GM19328 (cell line): ENCODE measurements around the gene USE1.
"Not testable (repeated sequence)": the region's sequence is repeated elsewhere in the genome, so short reads cannot be mapped to it uniquely, and the experiment has no call there.

ENCODE experiments used
- ATAC-seq: cut with Tn5 transposase; IDR thresholded peaks from one replicate; pipeline ENCODE4 v1.9.1; 2021; ENCODE audit warnings: mild to moderate bottlenecking, moderate library complexity; ENCODE audit not compliant: unreplicated experiment

USE1 gene

GRCh38 chr19:17215127-17215971 is at the start of gene USE1:
USE1 (plus strand) TSS chr19:17215357; CDS start chr19:17215406, 49 bp downstream.
- ATAC-seq, result peak; percentile 72

GRCh38 chr19:17165715-17166114 is 49.4 kb upstream of the USE1 start:
- ATAC-seq, result no peak

- no peak for ATAC-seq
These were observed 44.4 kb upstream of the USE1 start for GRCh38 chr19:17170538-17171297.

GRCh38 chr19:17171874-17172273 is 43.3 kb upstream of the USE1 start:
- no peak for ATAC-seq

- no peak for ATAC-seq
These were observed 42.4 kb upstream of the USE1 start for GRCh38 chr19:17172624-17173345.

GRCh38 chr19:17178291-17178690 is 36.9 kb upstream of the USE1 start:
- no peak for ATAC-seq

GRCh38 chr19:17180997-17181702 is 34.0 kb upstream of the USE1 start:
- no peak for ATAC-seq

GRCh38 chr19:17183271-17183761 is 31.8 kb upstream of the USE1 start:
- no peak for ATAC-seq

GRCh38 chr19:17183858-17184321 is 31.3 kb upstream of the USE1 start:
- ATAC-seq, result no peak

- ATAC-seq, result no peak
These were observed 30.8 kb upstream of the USE1 start for GRCh38 chr19:17184371-17184841.

GRCh38 chr19:17185590-17185989 is 29.6 kb upstream of the USE1 start:
- ATAC-seq, result no peak

GRCh38 chr19:17191736-17192135 is 23.4 kb upstream of the USE1 start:
- not testable (repeated sequence) for ATAC-seq

GRCh38 chr19:17192751-17193150 is 22.4 kb upstream of the USE1 start:
- no peak for ATAC-seq

- no peak for ATAC-seq
These were observed 20.5 kb upstream of the USE1 start for GRCh38 chr19:17194608-17195007.

GRCh38 chr19:17195106-17195505 is 20.1 kb upstream of the USE1 start:
- ATAC-seq, result no peak

- ATAC-seq, result no peak
These were observed 18.5 kb upstream of the USE1 start for GRCh38 chr19:17196610-17197009.

GRCh38 chr19:17197666-17198065 is 17.5 kb upstream of the USE1 start:
- no peak for ATAC-seq

GRCh38 chr19:17200408-17201079 is 14.6 kb upstream of the USE1 start:
- no peak for ATAC-seq

GRCh38 chr19:17202249-17202648 is 12.9 kb upstream of the USE1 start:
- no peak for ATAC-seq

- ATAC-seq, result no peak
These were observed 12.4 kb upstream of the USE1 start for GRCh38 chr19:17202713-17203112.
